ENCODE measurements around the gene HARS1.
"Not testable (repeated sequence)": the region's sequence is repeated elsewhere in the genome, so short reads cannot be mapped to it uniquely, and the experiment has no call there.

Gene HARS1

DNA sequence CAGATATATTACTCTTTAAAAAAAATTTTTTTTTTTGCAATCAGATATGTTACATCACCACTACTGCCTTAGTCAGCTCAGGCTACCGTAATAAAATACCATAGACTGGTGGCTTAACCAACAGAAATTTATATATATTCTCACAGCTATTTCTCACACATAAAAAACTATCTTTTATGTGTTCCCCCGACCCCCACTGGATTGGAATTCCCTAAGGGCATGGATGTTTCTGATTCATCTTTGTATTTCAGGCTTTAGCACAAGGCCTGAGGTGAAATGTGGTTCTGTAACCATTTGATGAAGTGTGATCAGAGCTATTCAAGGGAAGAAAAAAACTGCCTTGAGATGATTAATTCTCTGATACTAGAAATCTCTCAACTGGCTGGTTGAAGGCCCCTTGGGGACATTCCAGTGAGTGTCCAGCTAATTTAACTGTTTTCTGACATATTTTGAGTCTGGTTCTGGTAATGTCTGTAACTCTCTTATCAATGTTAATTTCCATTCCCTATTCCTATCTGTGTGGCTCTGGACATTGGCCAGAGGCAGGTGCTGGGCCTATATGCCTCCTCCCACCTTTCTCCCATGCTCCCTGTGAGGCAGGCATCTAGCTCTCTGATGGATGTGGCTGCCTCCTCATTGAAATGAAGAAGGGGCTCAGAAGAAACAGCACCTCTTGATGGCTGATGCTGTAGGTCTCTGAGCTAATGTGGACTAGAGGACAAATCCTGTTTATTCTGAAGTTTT, 60.7 kb downstream of the HARS1 start:
- Histone ChIP-seq H3K4me1 (ENCODE audit: control insufficient read depth, insufficient read depth, low read length) (peaks cover 12% of the 10 kb centered on the region), H3K9ac (ENCODE audit: low read length) (peak overlapping the region; percentile 23), H3K4me3 (ENCODE audit: low read length) (no peak overlapping the region), H3K9me3 (ENCODE audit: control insufficient read depth, low read length) (no peaks in the 10 kb centered on the region), H3K27me3 (ENCODE audit: control insufficient read depth, insufficient read depth, low read length) (no peaks in the 10 kb centered on the region), H3K36me3 (ENCODE audit: control insufficient read depth, insufficient read depth, low read length) (no peaks in the 10 kb centered on the region)

DNA sequence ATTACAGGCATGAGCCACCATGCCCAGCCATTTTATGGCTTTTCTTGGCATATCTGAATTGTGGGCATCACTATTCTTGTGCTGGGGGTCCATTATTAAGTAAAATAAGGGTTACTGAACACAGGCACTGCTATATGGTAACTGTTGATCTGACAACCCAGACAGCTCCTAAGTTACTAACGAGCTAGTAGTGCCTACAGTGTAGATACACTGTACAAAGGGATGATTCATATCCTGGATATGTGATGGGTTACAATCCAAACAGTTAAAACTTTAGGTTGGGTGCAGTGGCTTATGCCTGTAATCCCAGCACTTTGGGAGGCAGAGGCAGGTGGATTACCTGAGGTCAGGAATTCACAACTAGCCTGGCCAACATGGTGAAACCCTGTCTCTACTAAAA, 62.5 kb downstream of the HARS1 start:
- H3K4me3 ChIP-seq (ENCODE audit: low read length), result no peak overlapping the region
- H3K27me3 ChIP-seq (ENCODE audit: control insufficient read depth, insufficient read depth, low read length), result no peaks in the 10 kb centered on the region

GRCh38 chr5:140627972-140628371, 63.2 kb downstream of the HARS1 start:
- Histone ChIP-seq H3K4me1 (ENCODE audit: control insufficient read depth, insufficient read depth, low read length) (peaks cover 8% of the 10 kb centered on the region), H3K9ac (ENCODE audit: low read length) (no peak overlapping the region), H3K4me3 (ENCODE audit: low read length) (no peak overlapping the region), H3K9me3 (ENCODE audit: control insufficient read depth, low read length) (no peaks in the 10 kb centered on the region), H3K36me3 (ENCODE audit: control insufficient read depth, insufficient read depth, low read length) (no peaks in the 10 kb centered on the region), H3K27me3 (ENCODE audit: control insufficient read depth, insufficient read depth, low read length) (no peaks in the 10 kb centered on the region)

More for the DNA sequence above, 62.5 kb downstream of the HARS1 start:
- H3K9ac ChIP-seq (ENCODE audit: low read length), result no peak overlapping the region
- no peaks in the 10 kb centered on the region for H3K36me3 ChIP-seq (ENCODE audit: control insufficient read depth, insufficient read depth, low read length)
- H3K4me1 ChIP-seq (ENCODE audit: control insufficient read depth, insufficient read depth, low read length), result peaks cover 12% of the 10 kb centered on the region
- no peaks in the 10 kb centered on the region for H3K9me3 ChIP-seq (ENCODE audit: control insufficient read depth, low read length)

DNA sequence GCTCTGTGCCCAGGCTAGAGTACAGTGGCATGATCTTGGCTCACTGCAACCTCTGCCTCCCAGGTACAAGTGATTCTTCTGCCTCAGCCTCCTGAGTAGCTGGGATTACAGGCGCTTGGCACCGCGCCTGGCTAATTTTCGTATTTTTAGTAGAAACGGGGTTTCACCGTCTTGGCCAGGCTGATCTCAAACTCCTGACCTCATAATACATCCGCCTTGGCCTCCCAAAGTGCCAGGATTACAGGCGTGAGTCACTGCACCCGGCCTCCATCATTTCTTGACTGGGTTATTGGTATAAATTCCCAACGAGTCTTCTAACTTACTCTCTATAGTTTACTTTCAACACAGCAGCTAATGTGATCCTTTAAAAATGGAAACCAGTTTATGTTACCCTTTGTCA, 66.3 kb downstream of the HARS1 start:
- not testable (repeated sequence) for H3K27me3 ChIP-seq (ENCODE audit: control insufficient read depth, insufficient read depth, low read length); H3K9me3 ChIP-seq (ENCODE audit: control insufficient read depth, low read length); H3K9ac ChIP-seq (ENCODE audit: low read length); H3K4me1 ChIP-seq (ENCODE audit: control insufficient read depth, insufficient read depth, low read length); H3K4me3 ChIP-seq (ENCODE audit: low read length); H3K36me3 ChIP-seq (ENCODE audit: control insufficient read depth, insufficient read depth, low read length)

All from mucosa of stomach (tissue), 1 donor.